ENCODE results near the gene CACNG4. TPM values are rescaled to one million over a fixed set of nuclear protein-coding genes. Genes with fewer than 3 reads are reported as not detected.

The CACNG4 gene
- total RNA-seq, 1 experiment from 2014 or later, result 40.3 TPM

DNA sequence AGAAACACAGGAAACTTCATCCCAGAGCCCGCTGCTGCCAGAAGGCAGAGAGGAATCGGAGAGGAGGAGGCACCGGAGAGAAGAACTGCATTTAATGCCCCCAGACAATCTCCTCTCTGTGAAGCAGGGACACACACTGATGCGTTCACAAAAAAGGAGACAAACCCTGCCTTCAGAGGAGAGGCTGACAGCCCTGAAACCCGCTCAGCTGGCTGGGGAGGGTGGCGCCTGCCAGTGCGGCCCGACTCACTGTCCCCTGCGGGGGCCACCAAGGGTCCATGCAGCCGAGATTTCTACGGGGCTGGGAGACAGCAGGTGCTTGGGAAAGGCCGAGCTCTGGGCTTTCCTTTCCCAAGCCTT is 57.9 kb downstream of the CACNG4 start:
- no peaks in the 10 kb centered on the region for H3K27me3 ChIP-seq (ENCODE audit: control insufficient read depth, insufficient read depth, low read length)
- no peaks in the 10 kb centered on the region for H3K36me3 ChIP-seq (ENCODE audit: control insufficient read depth, insufficient read depth, low read length)
- TF ChIP-seq TCF7L2 (IDR thresholded peaks at IDR 0.05; ENCODE audit: low read depth, low read length) (no peak), POLR2AphosphoS5 (IDR thresholded peaks at IDR 0.05; ENCODE audit: low read depth, low read length) (no peak), SIN3A (IDR thresholded peaks at IDR 0.05; ENCODE audit: borderline replicate concordance, insufficient read depth, low read depth, low read length) (no peak)
- TF ChIP-seq, protein P1, sequence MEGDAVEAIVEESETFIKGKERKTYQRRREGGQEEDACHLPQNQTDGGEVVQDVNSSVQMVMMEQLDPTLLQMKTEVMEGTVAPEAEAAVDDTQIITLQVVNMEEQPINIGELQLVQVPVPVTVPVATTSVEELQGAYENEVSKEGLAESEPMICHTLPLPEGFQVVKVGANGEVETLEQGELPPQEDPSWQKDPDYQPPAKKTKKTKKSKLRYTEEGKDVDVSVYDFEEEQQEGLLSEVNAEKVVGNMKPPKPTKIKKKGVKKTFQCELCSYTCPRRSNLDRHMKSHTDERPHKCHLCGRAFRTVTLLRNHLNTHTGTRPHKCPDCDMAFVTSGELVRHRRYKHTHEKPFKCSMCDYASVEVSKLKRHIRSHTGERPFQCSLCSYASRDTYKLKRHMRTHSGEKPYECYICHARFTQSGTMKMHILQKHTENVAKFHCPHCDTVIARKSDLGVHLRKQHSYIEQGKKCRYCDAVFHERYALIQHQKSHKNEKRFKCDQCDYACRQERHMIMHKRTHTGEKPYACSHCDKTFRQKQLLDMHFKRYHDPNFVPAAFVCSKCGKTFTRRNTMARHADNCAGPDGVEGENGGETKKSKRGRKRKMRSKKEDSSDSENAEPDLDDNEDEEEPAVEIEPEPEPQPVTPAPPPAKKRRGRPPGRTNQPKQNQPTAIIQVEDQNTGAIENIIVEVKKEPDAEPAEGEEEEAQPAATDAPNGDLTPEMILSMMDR (IDR thresholded peaks at IDR 0.05), result no peak
- TF ChIP-seq, protein P2, sequence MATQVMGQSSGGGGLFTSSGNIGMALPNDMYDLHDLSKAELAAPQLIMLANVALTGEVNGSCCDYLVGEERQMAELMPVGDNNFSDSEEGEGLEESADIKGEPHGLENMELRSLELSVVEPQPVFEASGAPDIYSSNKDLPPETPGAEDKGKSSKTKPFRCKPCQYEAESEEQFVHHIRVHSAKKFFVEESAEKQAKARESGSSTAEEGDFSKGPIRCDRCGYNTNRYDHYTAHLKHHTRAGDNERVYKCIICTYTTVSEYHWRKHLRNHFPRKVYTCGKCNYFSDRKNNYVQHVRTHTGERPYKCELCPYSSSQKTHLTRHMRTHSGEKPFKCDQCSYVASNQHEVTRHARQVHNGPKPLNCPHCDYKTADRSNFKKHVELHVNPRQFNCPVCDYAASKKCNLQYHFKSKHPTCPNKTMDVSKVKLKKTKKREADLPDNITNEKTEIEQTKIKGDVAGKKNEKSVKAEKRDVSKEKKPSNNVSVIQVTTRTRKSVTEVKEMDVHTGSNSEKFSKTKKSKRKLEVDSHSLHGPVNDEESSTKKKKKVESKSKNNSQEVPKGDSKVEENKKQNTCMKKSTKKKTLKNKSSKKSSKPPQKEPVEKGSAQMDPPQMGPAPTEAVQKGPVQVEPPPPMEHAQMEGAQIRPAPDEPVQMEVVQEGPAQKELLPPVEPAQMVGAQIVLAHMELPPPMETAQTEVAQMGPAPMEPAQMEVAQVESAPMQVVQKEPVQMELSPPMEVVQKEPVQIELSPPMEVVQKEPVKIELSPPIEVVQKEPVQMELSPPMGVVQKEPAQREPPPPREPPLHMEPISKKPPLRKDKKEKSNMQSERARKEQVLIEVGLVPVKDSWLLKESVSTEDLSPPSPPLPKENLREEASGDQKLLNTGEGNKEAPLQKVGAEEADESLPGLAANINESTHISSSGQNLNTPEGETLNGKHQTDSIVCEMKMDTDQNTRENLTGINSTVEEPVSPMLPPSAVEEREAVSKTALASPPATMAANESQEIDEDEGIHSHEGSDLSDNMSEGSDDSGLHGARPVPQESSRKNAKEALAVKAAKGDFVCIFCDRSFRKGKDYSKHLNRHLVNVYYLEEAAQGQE (IDR thresholded peaks at IDR 0.05; ENCODE audit: insufficient read depth in 1 of 2, low read depth in 2 of 2, low read length in 1 of 2), result no peak
- ATAC-seq (no peak), DNase-seq (ENCODE audit: low read depth, low spot score) (no peak)
- intact Hi-C loops (cut with micrococcal nuclease; ENCODE audit: unreplicated experiment), result no loop called here
- in situ Hi-C loops (cut with HindIII; ENCODE audit: low pct_unique_long_range_greater_than_20kb, low sequenced_read_pairs), result no loop called here
- H3K27ac ChIP-seq (ENCODE audit: low read length), result no peak overlapping the region
- no peak overlapping the region for H3K4me3 ChIP-seq (ENCODE audit: low read depth in 2 of 2, low read length in 2 of 2)
- ChIA-PET POLR2A (no interaction called here), CTCF (no interaction called here)
- no peaks in the 10 kb centered on the region for H3K9me3 ChIP-seq (ENCODE audit: control insufficient read depth, insufficient read depth, low read depth, low read length)
- BruUV-seq (replicated peaks), result no TSS peak
- H3K4me1 ChIP-seq (ENCODE audit: control insufficient read depth, insufficient read depth, low read length), result no peaks in the 10 kb centered on the region

DNA sequence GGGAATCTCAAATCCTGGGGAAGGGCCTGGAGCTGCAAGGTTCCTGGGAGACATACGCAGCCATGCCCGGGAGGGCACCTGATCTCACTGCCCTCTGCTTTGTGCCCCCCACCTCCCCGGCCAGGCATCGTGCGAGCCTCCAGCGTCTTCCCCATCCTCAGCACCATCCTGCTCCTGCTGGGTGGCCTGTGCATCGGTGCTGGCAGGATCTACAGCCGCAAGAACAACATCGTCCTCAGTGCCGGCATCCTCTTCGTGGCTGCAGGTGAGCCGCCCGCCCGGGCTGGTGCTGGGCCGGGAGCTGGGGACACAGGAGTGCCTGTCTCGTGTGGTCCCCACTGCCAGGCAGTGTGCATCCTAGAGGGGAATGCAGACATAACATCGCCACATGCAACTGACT is 60.2 kb downstream of the CACNG4 start:
- ChIA-PET POLR2A (no interaction called here), CTCF (no interaction called here)
- BruUV-seq (replicated peaks), result no TSS peak
- Histone ChIP-seq H3K9me3 (ENCODE audit: control insufficient read depth, insufficient read depth, low read depth, low read length) (no peaks in the 10 kb centered on the region), H3K27me3 (ENCODE audit: control insufficient read depth, insufficient read depth, low read length) (no peaks in the 10 kb centered on the region), H3K36me3 (ENCODE audit: control insufficient read depth, insufficient read depth, low read length) (no peaks in the 10 kb centered on the region), H3K27ac (ENCODE audit: low read length) (no peak overlapping the region), H3K4me3 (ENCODE audit: low read depth in 2 of 2, low read length in 2 of 2) (no peak overlapping the region), H3K4me1 (ENCODE audit: control insufficient read depth, insufficient read depth, low read length) (no peaks in the 10 kb centered on the region)
- no peak for ATAC-seq
- TF ChIP-seq, protein P1 (IDR thresholded peaks at IDR 0.05), result no peak
- TF ChIP-seq, protein P2 (IDR thresholded peaks at IDR 0.05; ENCODE audit: insufficient read depth in 1 of 2, low read depth in 2 of 2, low read length in 1 of 2), result no peak
- TF ChIP-seq SIN3A (IDR thresholded peaks at IDR 0.05; ENCODE audit: borderline replicate concordance, insufficient read depth, low read depth, low read length), result no peak
- no peak for TF ChIP-seq POLR2AphosphoS5 (IDR thresholded peaks at IDR 0.05; ENCODE audit: low read depth, low read length)
- TF ChIP-seq TCF7L2 (IDR thresholded peaks at IDR 0.05; ENCODE audit: low read depth, low read length), result no peak
- intact Hi-C loops (cut with micrococcal nuclease; ENCODE audit: unreplicated experiment) (no loop called here), in situ Hi-C loops (cut with HindIII; ENCODE audit: low pct_unique_long_range_greater_than_20kb, low sequenced_read_pairs) (no loop called here)
- no peak for DNase-seq (ENCODE audit: low read depth, low spot score)

Data from Panc1 (cell line).